HepG2 (cell line): ENCODE measurements around the gene TMEM80. TPM values are rescaled to one million over a fixed set of nuclear protein-coding genes. Genes with fewer than 3 reads are reported as not detected.

Experiments
- ATAC-seq: fragments of 200-7000 bp; cut with Tn5 transposase; 3 replicates; pipeline ENCODE4 v1.9.1; 2020; ENCODE audit warnings: mild to moderate bottlenecking, moderate library complexity
- BruUV-seq: library from RNA; stranded (reverse); fragments of 400-500 nt; replicated peaks from 2 replicates; lab custom pipeline; 2021; lab: Mats Ljungman, UMichigan
- CTCF ChIA-PET: fragments of 300-600 bp; formaldehyde crosslinking; extraction: SDS; loops from one replicate; lab custom pipeline; 2021; ENCODE audit warnings: low total read pairs, inconsistent platforms, low intra/inter-chr PET ratio; lab: Yijun Ruan, JAX
- POLR2A ChIA-PET: fragments of 350-600 bp; sonication (Branson Sonifier 250); formaldehyde crosslinking; loops from one replicate; lab custom pipeline; 2020; ENCODE audit warnings: antibody characterized with exemption, inconsistent platforms; lab: Yijun Ruan, JAX
- DNase-seq: peaks from one replicate; pipeline ENCODE4 v3.0.0-alpha.2; 2015; ENCODE audit warnings: low spot score
- FAIRE-seq: peaks from 3 replicates; lab custom pipeline; 2011; peaks lifted over from hg19 to GRCh38; lab: Jason Lieb, UNC
- H2AFZ ChIP-seq: one replicate; pipeline ENCODE4 v1.6.1; 2011; ENCODE audit warnings: low read length, inconsistent platforms
- H3K27ac ChIP-seq: fragments of 300-600 bp; 3 replicates; pipeline ENCODE4 v1.8.0; 2011; ENCODE audit warnings: mixed run types, mild to moderate bottlenecking, mixed read lengths, low read length, inconsistent platforms; ENCODE audit not compliant: insufficient read depth; ENCODE audit errors: extremely low read length
- H3K27me3 ChIP-seq, 2 experiments: fragments of 200-600 bp in 1 of 2; 2 replicates in 1 of 2; 3 replicates in 1 of 2; pipeline versions ENCODE4 v1.6.0 to v1.8.0; 2011; ENCODE audit warnings: low read length in 2 of 2, mild to moderate bottlenecking in 2 of 2, moderate library complexity in 2 of 2, inconsistent platforms in 1 of 2; ENCODE audit not compliant: insufficient read depth in 2 of 2, control insufficient read depth in 1 of 2
- H3K36me3 ChIP-seq, 2 experiments: fragments of 200-600 bp in 1 of 2; replicated peaks in 1 of 2; 2 replicates in 1 of 2; 3 replicates in 1 of 2; pipeline versions ENCODE4 v1.5.1 to v1.8.0; 2011; ENCODE audit warnings: low read length in 2 of 2, inconsistent platforms in 1 of 2; ENCODE audit not compliant: insufficient read depth in 2 of 2, control insufficient read depth in 1 of 2
- H3K4me1 ChIP-seq: 2 replicates; pipeline ENCODE4 v1.5.1; 2012; ENCODE audit warnings: low read length, inconsistent platforms; ENCODE audit not compliant: insufficient read depth
- H3K4me2 ChIP-seq: 2 replicates; pipeline ENCODE4 v1.6.0; 2011; ENCODE audit warnings: low read depth, low read length, inconsistent platforms
- H3K4me3 ChIP-seq, 3 experiments: fragments of 200-600 bp in 1 of 3; sonication (generic), shearing (Covaris generic) in 1 of 3; replicated peaks in 1 of 3; 2 replicates each; pipeline ENCODE4 v1.5.1; 2011 to 2016; ENCODE audit warnings: low read length in 3 of 3, inconsistent platforms in 2 of 3, low read depth in 2 of 3, mild to moderate bottlenecking in 2 of 3, control low read depth in 1 of 3, mixed read lengths in 1 of 3; ENCODE audit not compliant: insufficient read depth in 1 of 3
- H3K79me2 ChIP-seq: one replicate; pipeline ENCODE4 v1.6.1; 2011; ENCODE audit warnings: low read length, inconsistent platforms; ENCODE audit not compliant: insufficient read depth
- H3K9ac ChIP-seq: 2 replicates; pipeline ENCODE4 v1.6.0; 2011; ENCODE audit warnings: mild to moderate bottlenecking, low read depth, low read length, inconsistent platforms; ENCODE audit not compliant: insufficient read depth
- H3K9me3 ChIP-seq: 2 replicates; pipeline ENCODE4 v1.5.1; 2012; ENCODE audit warnings: mild to moderate bottlenecking, low read length
- H4K20me1 ChIP-seq: 2 replicates; pipeline ENCODE4 v1.6.0; 2011; ENCODE audit warnings: inconsistent platforms, mild to moderate bottlenecking, low read length, moderate library complexity; ENCODE audit not compliant: insufficient read depth
- CENPBD1 ChIP-seq: sonication (generic); formaldehyde crosslinking; IDR thresholded peaks from 2 replicates; pipeline ENCODE4 v1.8.0; 2022; ENCODE audit warnings: missing genetic modification reagents, low read depth, mild to moderate bottlenecking, borderline replicate concordance
- CREBL2 ChIP-seq: sonication (generic); formaldehyde crosslinking; IDR thresholded peaks from 2 replicates; pipeline ENCODE4 v1.8.1; 2023; ENCODE audit warnings: missing genetic modification reagents, mild to moderate bottlenecking, borderline replicate concordance
- EEA1 ChIP-seq: sonication (generic); formaldehyde crosslinking; IDR thresholded peaks from 2 replicates; pipeline ENCODE4 v1.5.1; 2020; ENCODE audit warnings: mild to moderate bottlenecking, missing genetic modification reagents, borderline replicate concordance
- EZH2 ChIP-seq: conservative IDR thresholded peaks from 2 replicates; pipeline ENCODE4 v1.6.1; 2012; ENCODE audit warnings: mild to moderate bottlenecking, low read depth, low read length, moderate library complexity
- GATA4 ChIP-seq: sonication (generic); IDR thresholded peaks from 2 replicates; pipeline ENCODE4 v1.6.1; 2016; ENCODE audit warnings: antibody characterized with exemption, low read depth, borderline replicate concordance
- HBP1 ChIP-seq: IDR thresholded peaks from 2 replicates; pipeline ENCODE4 v1.6.1; 2016; ENCODE audit warnings: low read depth, control low read depth
- HOXA3 ChIP-seq: sonication (generic); formaldehyde crosslinking; IDR thresholded peaks from 2 replicates; pipeline ENCODE4 v1.5.0; 2020; ENCODE audit warnings: missing genetic modification reagents
- KDM5A ChIP-seq: fragments of 200-600 bp; sonication (generic); IDR thresholded peaks from 2 replicates; pipeline ENCODE4 v1.7.0; 2018; ENCODE audit warnings: antibody characterized with exemption, mild to moderate bottlenecking, low read length, borderline replicate concordance
- KLF15 ChIP-seq: sonication (generic); formaldehyde crosslinking; IDR thresholded peaks from 2 replicates; pipeline ENCODE4 v1.8.1; 2023; ENCODE audit warnings: borderline replicate concordance, mild to moderate bottlenecking, inconsistent platforms, missing genetic modification reagents, mixed read lengths
- NR2F2 ChIP-seq: IDR thresholded peaks from 2 replicates; pipeline ENCODE4 v1.6.1; 2012; ENCODE audit warnings: low read depth, inconsistent platforms, borderline replicate concordance
- SP140L ChIP-seq: sonication (generic); formaldehyde crosslinking; IDR thresholded peaks from 2 replicates; pipeline ENCODE4 v1.4.0; 2020; ENCODE audit warnings: missing genetic modification reagents, borderline replicate concordance
- SUZ12 ChIP-seq: fragments of 150-350 bp; IDR thresholded peaks from 2 replicates; pipeline ENCODE4 v1.6.1; 2014; ENCODE audit warnings: low read depth, low read length
- TBP ChIP-seq: sonication (generic); formaldehyde crosslinking; IDR thresholded peaks from 2 replicates; pipeline ENCODE4 v1.5.0; 2020; ENCODE audit warnings: missing genetic modification reagents
- ZBTB44 ChIP-seq: sonication (generic); formaldehyde crosslinking; IDR thresholded peaks from 2 replicates; pipeline ENCODE4 v1.4.0; 2020; ENCODE audit warnings: missing genetic modification reagents
- ZBTB7B ChIP-seq: sonication (generic); formaldehyde crosslinking; IDR thresholded peaks from 2 replicates; pipeline ENCODE4 v1.4.0; 2020; ENCODE audit warnings: missing genetic modification reagents
- ZNF24 ChIP-seq: fragments of 450-650 bp; IDR thresholded peaks from 2 replicates; pipeline ENCODE4 v1.6.1; 2017; ENCODE audit warnings: antibody characterized with exemption, mild to moderate bottlenecking
- ZNF382 ChIP-seq: sonication (generic); formaldehyde crosslinking; IDR thresholded peaks from 2 replicates; pipeline ENCODE4 v1.5.0; 2020; ENCODE audit warnings: missing genetic modification reagents, mild to moderate bottlenecking, borderline replicate concordance
- ZNF510 ChIP-seq: sonication (generic); formaldehyde crosslinking; IDR thresholded peaks from 2 replicates; pipeline ENCODE4 v1.4.0; 2020; ENCODE audit warnings: low read depth, mild to moderate bottlenecking, missing genetic modification reagents
- ZNF607 ChIP-seq: sonication (generic); formaldehyde crosslinking; IDR thresholded peaks from 2 replicates; pipeline ENCODE4 v1.5.1; 2020; ENCODE audit warnings: missing genetic modification reagents, mild to moderate bottlenecking, borderline replicate concordance
- ZNF7 ChIP-seq: IDR thresholded peaks from 2 replicates; pipeline ENCODE4 v1.6.1; 2016; ENCODE audit warnings: missing biosample characterization, missing genetic modification reagents
- ZNF772 ChIP-seq: sonication (generic); formaldehyde crosslinking; IDR thresholded peaks from 2 replicates; pipeline ENCODE4 v1.5.0; 2020; ENCODE audit warnings: mild to moderate bottlenecking, missing genetic modification reagents
- WGBS: methylation state at CpG from one replicate; pipeline ENCODE4 v1.1.6; 2017; ENCODE audit warnings: low lambda C conversion rate; 5-methylcytosine and 5-hydroxymethylcytosine counted together
- in situ Hi-C: cut with HindIII; loops from 2 replicates; pipeline ENCODE4 v1.10.0; 2017; ENCODE audit warnings: low pct_unique_long_range_greater_than_20kb; ENCODE audit not compliant: extremely low pct_ligation_motif_present
- intact Hi-C: fragments of 100-400 bp; cut with micrococcal nuclease; formaldehyde crosslinking; loops from one replicate; pipeline ENCODE4 v1.10.0; 2022; ENCODE audit not compliant: unreplicated experiment
- polyA plus RNA-seq, 8 experiments: library from polyadenylated mRNA; depleted of rRNA in 3 of 8; stranded (reverse) in 7 of 8; unstranded in 1 of 8; fragments of >200 nt; fragmentation: Illumina TruSeq in 4 of 8; extraction: Trizol in 4 of 8; gene quantifications; 2 replicates each; pipeline versions ENCODE4 v1.2.1 to v1.2.3, GENCODE V29; 2011 to 2016; ENCODE audit warnings: low read depth in 4 of 8, missing spikeins in 1 of 8, mixed read lengths in 1 of 8; ENCODE audit not compliant: insufficient read depth in 1 of 8
- total RNA-seq, 5 experiments: library from RNA; depleted of rRNA; stranded (reverse); fragments of >200 nt; fragmentation: Illumina TruSeq; extraction: Trizol; gene quantifications; 2 replicates each; pipeline ENCODE4 v1.2.3, GENCODE V29; 2016; ENCODE audit warnings: low read depth in 1 of 5

The TMEM80 gene
- total and polyA plus RNA-seq, 2 of the 13 experiments (the other 11 are each of a cell fraction or from before 2014, with no cell fraction given) = 5.6 to 17.1 TPM

- Histone ChIP-seq H3K4me3 (peak within 1 kb of the TSS; percentile 80 to 95 (median 85)), H3K4me2 (peak within 1 kb of the TSS; percentile 82), H3K27me3 (no peaks in the 10 kb centered on the region; a peak in 1 of 5 replicates), H2AFZ (no peak within 1 kb of the TSS), H3K4me1 (peaks cover 37% of the 10 kb centered on the region), H3K9me3 (no peaks in the 10 kb centered on the region), H3K36me3 (peaks cover 0 to 1% of the 10 kb centered on the region in 2 experiments; a peak in 2 of 5 replicates), H3K9ac (peak within 1 kb of the TSS; percentile 88), H3K27ac (peak within 1 kb of the TSS; percentile 73), H3K79me2 (peaks cover 44% of the 10 kb centered on the region), H4K20me1 (peaks cover 5% of the 10 kb centered on the region; the same call in 1 of the 2 replicates)
- in situ Hi-C loops = no loop called here
- peak; percentile 95 for ATAC-seq
- WGBS = 0% methylated on average over 22 of the region's 112 CpGs
- BruUV-seq = no TSS peak
- intact Hi-C loops = no loop called here
- no peak for FAIRE-seq
- POLR2A ChIA-PET = interaction anchor here (0.5 to 3.6 kb wide), 13 partner anchors 9 to 163 kb away, joined by 3 to 33 read pairs (median 4); partner anchors contain the start of genes EPS8L2, GATD1, RPLP2 and TMEM80
- DNase-seq = peak; percentile 76
- CTCF ChIA-PET = interaction anchor here (1.9 kb wide), 1 partner anchor 19 kb away, joined by 7 read pairs; no protein-coding TSS in a partner anchor
- no peak for TF ChIP-seq TBP (CRISPR knock-in tag)
- TF ChIP-seq SUZ12 = peak; percentile 22; the same call in 1 of the 2 replicates
- no peak for TF ChIP-seq EZH2
- TF ChIP-seq KDM5A = peak; percentile 56
- no peak for TF ChIP-seq ZNF607 (CRISPR knock-in tag)
- peak; percentile 85; the same call in 1 of the 2 replicates for TF ChIP-seq ZNF772 (CRISPR knock-in tag)
- peak; percentile 69; the same call in 1 of the 2 replicates for TF ChIP-seq GATA4
- no peak for TF ChIP-seq CENPBD1 (CRISPR knock-in tag)
- TF ChIP-seq ZBTB7B = no peak; the same call in 1 of the 2 replicates
- TF ChIP-seq ZNF382 (CRISPR knock-in tag) = no peak
- no peak for TF ChIP-seq ZNF7 (CRISPR knock-in tag)
- TF ChIP-seq HOXA3 (CRISPR knock-in tag) = peak; percentile 75
- TF ChIP-seq ZBTB44 = no peak
- 0 out of 2 replicates have a peak, but pooled peaks have one; percentile 38 for TF ChIP-seq EEA1 (CRISPR knock-in tag)
- no peak for TF ChIP-seq SP140L (CRISPR knock-in tag)
- no peak for TF ChIP-seq NR2F2
- no peak for TF ChIP-seq ZNF24
- no peak for TF ChIP-seq HBP1 (CRISPR knock-in tag)
- TF ChIP-seq KLF15 = no peak
- TF ChIP-seq ZNF510 = 0 out of 2 replicates have a peak, but pooled peaks have one; percentile 61
- TF ChIP-seq CREBL2 = no peak; the same call in 1 of the 2 replicates
Observed at GRCh38 chr11:747158-748006, 51.8 kb downstream of the TMEM80 start, which contains the start of gene TALDO1. Gene TALDO1, plus strand, starts transcription at chr11:747464. Its CDS starts 18 bp downstream, at chr11:747482.
